HG02763 (cell line): Measurements from ENCODE around the gene MEF2C.

ENCODE experiments used
- ATAC-seq: cut with Tn5 transposase; IDR thresholded peaks from one replicate; pipeline ENCODE4 v1.9.1; 2021; ENCODE audit warnings: mild to moderate bottlenecking, moderate library complexity; ENCODE audit not compliant: unreplicated experiment

MEF2C gene

GRCh38 chr5:88889189-88890069 is 6.4 kb upstream of the MEF2C start:
- peak; percentile 24 for ATAC-seq

- no peak for ATAC-seq
These were observed 5.8 kb upstream of the MEF2C start for GRCh38 chr5:88888848-88889188.

GRCh38 chr5:88888291-88888690 is 5.3 kb upstream of the MEF2C start:
- ATAC-seq: no peak

- ATAC-seq: no peak
These were observed 4.4 kb upstream of the MEF2C start for GRCh38 chr5:88887342-88887741.

- no peak for ATAC-seq
These were observed 3.9 kb upstream of the MEF2C start for GRCh38 chr5:88886746-88887341.

GRCh38 chr5:88886252-88886651 is 3.3 kb upstream of the MEF2C start:
- no peak for ATAC-seq

- no peak for ATAC-seq
These were observed 2.0 kb upstream of the MEF2C start for GRCh38 chr5:88885002-88885401.

- no peak for ATAC-seq
These were observed 1.6 kb upstream of the MEF2C start for GRCh38 chr5:88884608-88884877.

GRCh38 chr5:88883836-88884607 is 1.0 kb upstream of the MEF2C start:
- ATAC-seq: peak; percentile 26

- no peak for ATAC-seq
These were observed 527 bp downstream of the MEF2C start for GRCh38 chr5:88882276-88883038.

GRCh38 chr5:88881571-88881971 is 1.4 kb downstream of the MEF2C start:
- ATAC-seq: no peak

- no peak for ATAC-seq
These were observed 2.8 kb downstream of the MEF2C start for GRCh38 chr5:88880201-88880600.

GRCh38 chr5:88879724-88880123 is 3.3 kb downstream of the MEF2C start:
- ATAC-seq: no peak

GRCh38 chr5:88878976-88879375 is 4.0 kb downstream of the MEF2C start:
- no peak for ATAC-seq

GRCh38 chr5:88877826-88878225 is 5.2 kb downstream of the MEF2C start:
- no peak for ATAC-seq

- ATAC-seq: no peak
These were observed 6.3 kb downstream of the MEF2C start for GRCh38 chr5:88876714-88877113.

- peak; percentile 46 for ATAC-seq
These were observed 7.4 kb downstream of the MEF2C start for GRCh38 chr5:88875341-88876234.

GRCh38 chr5:88873447-88873846 is 9.5 kb downstream of the MEF2C start:
- ATAC-seq: no peak

- no peak for ATAC-seq
These were observed 10.0 kb downstream of the MEF2C start for GRCh38 chr5:88872971-88873370.

- no peak for ATAC-seq
These were observed 12.7 kb downstream of the MEF2C start for GRCh38 chr5:88870285-88870684.
